ENCODE measurements around the gene PLB1. TPM values are rescaled to one million over a fixed set of nuclear protein-coding genes. Genes with fewer than 3 reads are reported as not detected.

Gene PLB1
- total and polyA plus RNA-seq, 5 donors = 0.86 to 2.7 (median 2.2) TPM

- Histone ChIP-seq H3K27ac (ENCODE audit: low read length) (no peak overlapping the region), H3K9me3 (ENCODE audit: control insufficient read depth, low read length) (no peaks in the 10 kb centered on the region), H3K4me1 (ENCODE audit: control insufficient read depth, insufficient read depth, low read length) (no peaks in the 10 kb centered on the region), H3K27me3 (ENCODE audit: control insufficient read depth, insufficient read depth) (no peaks in the 10 kb centered on the region), H3K4me3 (ENCODE audit: low read length) (no peak overlapping the region)
- intact Hi-C loops (cut with DNase I) = no loop called here
- ATAC-seq = no peak
- WGBS = 74% methylated on average over 2 of the region's 2 CpGs
- no peak for DNase-seq
These were observed 158.2 kb downstream of the PLB1 start for GRCh38 chr2:28653892-28654662.

GRCh38 chr2:28654663-28655320 lies 158.9 kb downstream of the PLB1 start:
- intact Hi-C loops (cut with DNase I) = no loop called here
- WGBS = 29% methylated on average over 8 of the region's 8 CpGs
- Histone ChIP-seq H3K9me3 (ENCODE audit: control insufficient read depth, low read length) (no peaks in the 10 kb centered on the region), H3K4me1 (ENCODE audit: control insufficient read depth, insufficient read depth, low read length) (no peaks in the 10 kb centered on the region), H3K4me3 (ENCODE audit: low read length) (no peak overlapping the region), H3K27me3 (ENCODE audit: control insufficient read depth, insufficient read depth) (no peaks in the 10 kb centered on the region), H3K27ac (ENCODE audit: low read length) (no peak overlapping the region)
- ATAC-seq (peak; percentile 38 to 70), DNase-seq (no peak)

DNA sequence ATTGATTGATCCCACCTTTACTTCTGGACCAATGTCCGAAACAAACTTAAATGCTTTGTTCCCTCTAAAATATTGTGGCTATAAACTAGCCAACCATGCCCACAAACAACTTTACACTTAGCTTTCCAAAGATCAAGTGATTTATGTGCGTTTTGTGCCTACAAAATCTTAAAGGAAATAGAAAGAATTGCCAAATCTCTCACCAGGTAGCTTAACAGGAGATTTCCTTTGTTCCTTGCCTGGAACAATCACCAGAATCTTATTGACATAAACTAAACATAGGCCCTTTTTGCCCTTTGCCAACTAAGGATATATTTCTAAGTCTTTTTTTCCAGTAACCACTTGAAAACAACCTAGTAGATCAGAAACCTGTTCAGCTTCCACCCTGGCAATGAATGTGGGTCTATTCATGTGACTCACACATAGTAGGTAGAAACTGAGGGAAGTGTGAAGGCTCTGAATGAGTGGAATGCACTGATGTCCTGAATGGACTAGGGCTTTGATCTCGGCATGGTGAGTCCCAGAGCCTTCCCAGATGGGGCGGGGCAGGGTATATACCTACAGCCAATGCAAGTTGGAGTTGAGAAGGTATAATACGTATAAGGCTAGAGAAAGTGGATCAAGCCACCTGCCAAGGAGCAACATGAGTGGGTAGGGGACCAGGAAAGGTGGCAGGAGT lies 161.2 kb downstream of the PLB1 start:
- Histone ChIP-seq H3K4me3 (ENCODE audit: low read length) (no peak overlapping the region), H3K4me1 (ENCODE audit: control insufficient read depth, insufficient read depth, low read length) (peaks cover 5% of the 10 kb centered on the region), H3K27me3 (ENCODE audit: control insufficient read depth, insufficient read depth) (no peaks in the 10 kb centered on the region), H3K9me3 (ENCODE audit: control insufficient read depth, low read length) (no peaks in the 10 kb centered on the region), H3K27ac (ENCODE audit: low read length) (no peak overlapping the region)
- intact Hi-C loops (cut with DNase I) = no loop called here
- ATAC-seq = no peak
- no peak for DNase-seq
- 89% methylated on average over 5 of the region's 5 CpGs for WGBS

DNA sequence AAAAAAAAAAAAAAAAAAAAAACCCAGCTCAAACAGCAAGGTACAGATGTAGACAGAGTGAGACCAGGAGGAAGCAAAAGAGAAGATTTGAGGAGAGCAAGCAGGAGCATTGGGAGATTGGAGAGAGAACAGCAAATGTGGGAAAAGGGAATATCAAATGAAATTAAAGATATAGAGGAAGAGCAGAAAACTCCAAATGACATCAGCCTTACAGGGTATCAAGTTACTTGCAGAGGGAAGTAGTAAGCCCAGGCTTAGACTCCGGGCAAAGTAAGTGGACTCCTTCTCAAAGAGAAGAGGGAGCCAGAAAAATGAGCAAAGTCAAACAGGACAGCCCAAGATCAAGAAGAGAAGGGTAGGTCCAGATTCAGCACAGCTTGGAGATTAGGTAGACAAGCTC lies 162.5 kb downstream of the PLB1 start:
- Histone ChIP-seq H3K9me3 (ENCODE audit: control insufficient read depth, low read length) (no peaks in the 10 kb centered on the region), H3K4me3 (ENCODE audit: low read length) (no peak overlapping the region), H3K4me1 (ENCODE audit: control insufficient read depth, insufficient read depth, low read length) (peaks cover 5% of the 10 kb centered on the region), H3K27ac (ENCODE audit: low read length) (no peak overlapping the region), H3K27me3 (ENCODE audit: control insufficient read depth, insufficient read depth) (no peaks in the 10 kb centered on the region)
- 26% methylated on average over 1 of the region's 1 CpG for WGBS
- DNase-seq (no peak), ATAC-seq (peak in 1 of 2 donors; percentile 6)
- intact Hi-C loops (cut with DNase I) = no loop called here

DNA sequence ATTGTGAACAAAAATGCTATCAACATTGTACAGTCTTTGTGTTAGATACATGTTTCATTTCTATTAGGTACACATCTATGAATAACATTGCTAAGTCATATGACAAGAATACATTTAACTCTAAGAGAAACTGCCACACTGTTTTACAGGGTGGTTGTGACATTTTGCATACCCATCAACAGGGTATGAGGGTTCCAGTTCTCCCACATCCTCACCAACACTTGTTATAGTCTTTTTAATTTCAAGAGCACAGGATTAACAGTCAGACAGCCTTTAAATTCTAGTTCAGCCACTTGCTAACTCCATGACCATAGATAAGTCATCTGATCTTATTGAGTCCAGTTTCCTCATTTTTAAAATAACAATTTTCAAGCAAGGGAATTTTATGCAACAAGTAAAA lies 163.3 kb downstream of the PLB1 start:
- Histone ChIP-seq H3K4me1 (ENCODE audit: control insufficient read depth, insufficient read depth, low read length) (peaks cover 8% of the 10 kb centered on the region), H3K4me3 (ENCODE audit: low read length) (no peak overlapping the region), H3K9me3 (ENCODE audit: control insufficient read depth, low read length) (no peaks in the 10 kb centered on the region), H3K27me3 (ENCODE audit: control insufficient read depth, insufficient read depth) (no peaks in the 10 kb centered on the region), H3K27ac (ENCODE audit: low read length) (no peak overlapping the region)
- ATAC-seq (no peak), DNase-seq (no peak)
- intact Hi-C loops (cut with DNase I) = no loop called here

- Histone ChIP-seq H3K4me1 (ENCODE audit: control insufficient read depth, insufficient read depth, low read length) (peaks cover 10% of the 10 kb centered on the region), H3K9me3 (ENCODE audit: control insufficient read depth, low read length) (no peaks in the 10 kb centered on the region), H3K27me3 (ENCODE audit: control insufficient read depth, insufficient read depth) (no peaks in the 10 kb centered on the region), H3K27ac (ENCODE audit: low read length) (peak overlapping the region; percentile 85), H3K4me3 (ENCODE audit: low read length) (no peak overlapping the region)
- peak; percentile 77 to 89 for ATAC-seq
- 21% methylated on average over 5 of the region's 5 CpGs for WGBS
- intact Hi-C loops (cut with DNase I) = loop anchor here in 2 of 4 donors (2.0 to 10.0 kb wide), 3 partner anchors 67 to 91 kb away; partner anchors contain the start of gene PPP1CB (in 1 of the 2)
- peak; percentile 72 to 87 (median 83) for DNase-seq
These were observed 165.7 kb downstream of the PLB1 start for GRCh38 chr2:28661589-28662001.

DNA sequence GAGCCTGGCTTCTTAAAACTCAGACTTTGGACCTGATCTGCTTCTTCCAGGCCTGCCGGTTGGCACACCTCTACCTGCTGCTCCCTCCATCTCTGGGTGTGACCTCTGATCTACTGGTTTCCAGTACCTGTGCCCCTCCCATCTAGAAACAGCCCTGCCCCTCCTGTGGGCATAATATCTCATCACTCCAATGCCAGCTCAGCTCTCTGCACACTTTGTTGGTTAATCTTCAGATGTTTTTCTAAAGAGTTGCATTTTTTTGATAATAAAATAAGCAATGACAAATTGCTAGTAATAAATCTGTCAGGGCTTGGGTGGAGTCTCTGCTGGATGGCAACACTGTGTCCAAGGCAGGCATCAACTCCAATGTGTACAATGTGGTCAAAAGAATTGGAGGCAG lies 166.2 kb downstream of the PLB1 start:
- 61% methylated on average over 1 of the region's 1 CpG for WGBS
- DNase-seq = peak in 1 of 3 donors; percentile 57
- Histone ChIP-seq H3K27ac (ENCODE audit: low read length) (peak overlapping the region; percentile 54), H3K9me3 (ENCODE audit: control insufficient read depth, low read length) (no peaks in the 10 kb centered on the region), H3K4me3 (ENCODE audit: low read length) (no peak overlapping the region), H3K4me1 (ENCODE audit: control insufficient read depth, insufficient read depth, low read length) (peaks cover 10% of the 10 kb centered on the region), H3K27me3 (ENCODE audit: control insufficient read depth, insufficient read depth) (no peaks in the 10 kb centered on the region)
- ATAC-seq = no peak
- intact Hi-C loops (cut with DNase I) = loop anchor here in 2 of 4 donors (2.0 to 10.0 kb wide), 3 partner anchors 67 to 91 kb away; partner anchors contain the start of gene PPP1CB (in 1 of the 2)

DNA sequence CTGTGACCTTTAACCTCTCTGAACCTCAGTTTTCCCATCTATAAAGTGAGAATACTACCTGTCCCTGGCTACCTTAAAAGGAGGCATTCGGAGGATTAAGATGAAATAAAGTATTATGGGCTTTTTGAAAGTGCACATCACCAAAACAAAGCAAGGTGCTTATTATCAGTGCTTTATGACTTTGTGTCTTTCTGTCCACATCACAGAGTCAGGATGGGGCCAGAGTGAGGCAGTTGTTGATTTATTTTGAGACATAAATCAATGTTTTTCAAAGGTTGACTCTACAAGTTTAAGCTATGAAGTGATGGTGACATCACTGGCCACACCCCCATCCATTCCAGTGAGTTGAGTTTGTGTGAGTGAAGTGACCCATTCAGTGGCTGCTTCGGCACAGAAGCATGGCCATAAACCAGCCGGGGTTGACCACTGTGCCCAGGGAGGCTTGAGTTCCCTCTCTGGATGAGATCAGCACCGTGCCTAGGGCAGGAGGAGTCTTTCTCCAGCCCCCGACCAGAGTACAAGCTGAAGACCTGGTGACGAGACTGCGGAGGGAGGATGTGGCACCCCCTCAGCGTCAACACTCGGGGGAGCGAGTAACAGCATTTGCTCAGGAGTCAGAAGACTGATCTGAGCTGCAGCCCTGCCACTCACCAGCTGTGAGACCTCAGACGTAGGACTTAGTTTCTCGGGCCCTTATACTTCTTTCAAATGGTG lies 166.8 kb downstream of the PLB1 start:
- Histone ChIP-seq H3K4me3 (ENCODE audit: low read length) (no peak overlapping the region), H3K9me3 (ENCODE audit: control insufficient read depth, low read length) (no peaks in the 10 kb centered on the region), H3K4me1 (ENCODE audit: control insufficient read depth, insufficient read depth, low read length) (peaks cover 10% of the 10 kb centered on the region), H3K27me3 (ENCODE audit: control insufficient read depth, insufficient read depth) (no peaks in the 10 kb centered on the region), H3K27ac (ENCODE audit: low read length) (peak overlapping the region; percentile 18)
- DNase-seq = peak; percentile 59 to 82 (median 63)
- 50% methylated on average over 12 of the region's 12 CpGs for WGBS
- ATAC-seq = peak; percentile 12 to 23
- intact Hi-C loops (cut with DNase I) = loop anchor here in 2 of 4 donors (2.0 to 10.0 kb wide), 3 partner anchors 68 to 90 kb away; partner anchors contain the start of gene PPP1CB (in 1 of the 2)

GRCh38 chr2:28663359-28663758 lies 167.5 kb downstream of the PLB1 start:
- intact Hi-C loops (cut with DNase I) = loop anchor here in 2 of 4 donors (2.0 to 10.0 kb wide), 3 partner anchors 69 to 89 kb away; partner anchors contain the start of gene PPP1CB (in 1 of the 2)
- H3K27ac ChIP-seq (ENCODE audit: low read length) = peak overlapping the region; percentile 44
- H3K4me1 ChIP-seq (ENCODE audit: control insufficient read depth, insufficient read depth, low read length) = peaks cover 10% of the 10 kb centered on the region
- ATAC-seq (no peak), DNase-seq (no peak)
- H3K27me3 ChIP-seq (ENCODE audit: control insufficient read depth, insufficient read depth) = no peaks in the 10 kb centered on the region
- H3K9me3 ChIP-seq (ENCODE audit: control insufficient read depth, low read length) = no peaks in the 10 kb centered on the region
- no peak overlapping the region for H3K4me3 ChIP-seq (ENCODE audit: low read length)
- WGBS = 70% methylated on average over 1 of the region's 1 CpG

DNA sequence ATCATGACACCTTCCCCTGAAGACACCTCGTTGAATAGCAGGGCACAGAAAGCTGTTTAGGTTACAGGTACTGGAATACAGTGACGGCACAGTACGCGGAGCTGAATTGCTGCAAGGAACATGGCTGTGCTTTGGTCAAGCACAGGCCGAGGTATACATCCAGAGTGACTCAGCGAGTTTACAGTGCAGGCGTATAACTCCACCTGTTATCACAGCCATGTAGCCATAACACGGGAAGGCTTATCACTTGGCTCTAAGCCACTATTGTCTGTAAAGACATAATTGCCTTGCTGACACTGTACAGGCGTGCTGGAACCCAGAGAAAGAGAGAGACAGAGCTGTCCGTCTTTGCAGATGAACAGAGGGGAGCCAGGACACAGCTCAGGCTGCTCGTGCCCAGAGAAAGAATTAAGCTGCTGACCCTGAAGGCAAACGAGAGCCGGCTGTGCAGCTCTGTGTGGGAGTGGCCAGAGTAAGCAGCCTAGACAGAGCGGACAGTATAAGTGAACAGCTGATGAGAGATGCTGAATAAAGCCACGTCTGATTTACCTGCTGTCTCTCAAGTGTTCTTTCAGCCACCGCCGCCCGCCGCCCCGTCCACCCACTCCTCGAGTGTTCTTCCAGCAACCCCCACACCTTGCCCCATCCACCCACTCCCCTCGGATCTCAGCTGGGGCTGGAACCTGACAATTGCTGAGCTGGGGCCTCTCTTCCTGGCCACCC lies 168.4 kb downstream of the PLB1 start:
- ATAC-seq (peak; percentile 43 to 66), DNase-seq (peak in 2 of 3 donors; percentile 72 to 82)
- no peaks in the 10 kb centered on the region for H3K27me3 ChIP-seq (ENCODE audit: control insufficient read depth, insufficient read depth)
- H3K4me1 ChIP-seq (ENCODE audit: control insufficient read depth, insufficient read depth, low read length) = peaks cover 10% of the 10 kb centered on the region
- WGBS = 44% methylated on average over 22 of the region's 22 CpGs
- no peaks in the 10 kb centered on the region for H3K9me3 ChIP-seq (ENCODE audit: control insufficient read depth, low read length)
- peak overlapping the region; percentile 60 for H3K27ac ChIP-seq (ENCODE audit: low read length)
- intact Hi-C loops (cut with DNase I) = loop anchor here in 2 of 4 donors (5.0 to 10.0 kb wide), 2 partner anchors 69 to 88 kb away; partner anchors contain the start of gene PPP1CB (in 1 of the 2)
- H3K4me3 ChIP-seq (ENCODE audit: low read length) = no peak overlapping the region
